HPDE6-E6E7 (cell line): ENCODE results near the gene MAMDC4.
"Not testable (repeated sequence)": the region's sequence is repeated elsewhere in the genome, so short reads cannot be mapped to it uniquely, and the experiment has no call there.

ENCODE experiments used
- DNase-seq: peaks from one replicate; pipeline ENCODE4 v3.0.0; 2011; ENCODE audit warnings: missing footprints; ENCODE audit errors: extremely low spot score

Gene MAMDC4

GRCh38 chr9:136839229-136840139 lies 12.7 kb upstream of the MAMDC4 start:
- no peak for DNase-seq

DNA sequence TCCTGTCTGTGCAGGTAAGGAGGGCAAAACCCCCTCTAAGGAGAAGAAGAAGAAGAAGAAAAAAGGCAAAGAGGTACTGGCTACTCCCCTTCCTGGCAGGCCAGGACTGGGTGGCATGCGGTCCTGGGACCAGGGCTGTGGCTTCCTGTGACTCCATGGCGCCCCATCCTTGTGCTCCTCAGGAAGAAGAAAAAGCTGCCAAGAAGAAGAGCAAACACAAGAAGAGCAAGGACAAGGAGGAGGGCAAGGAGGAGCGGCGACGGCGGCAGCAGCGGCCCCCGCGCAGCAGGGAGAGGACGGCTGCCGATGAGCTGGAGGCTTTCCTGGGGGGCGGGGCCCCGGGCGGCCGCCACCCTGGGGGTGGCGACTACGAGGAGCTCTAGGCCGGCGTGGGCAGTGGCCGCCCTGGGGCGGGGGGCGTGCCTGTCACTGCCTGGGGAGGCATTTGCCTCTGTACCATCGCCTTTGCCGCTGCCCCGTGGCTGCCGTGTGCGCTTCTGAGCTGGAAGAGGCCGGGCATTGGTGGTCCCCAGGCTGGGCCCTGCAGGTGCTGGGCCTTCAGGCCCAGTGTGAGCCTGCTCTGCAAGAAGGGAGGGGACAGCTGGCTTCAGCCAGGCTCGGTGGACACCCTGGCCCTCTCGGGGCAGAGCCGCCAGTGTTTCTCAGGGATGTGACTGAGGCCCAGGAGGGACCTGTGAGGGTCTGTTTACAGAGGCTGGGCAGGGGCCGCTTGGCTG lies 11.8 kb upstream of the MAMDC4 start:
- DNase-seq, result no peak

DNA sequence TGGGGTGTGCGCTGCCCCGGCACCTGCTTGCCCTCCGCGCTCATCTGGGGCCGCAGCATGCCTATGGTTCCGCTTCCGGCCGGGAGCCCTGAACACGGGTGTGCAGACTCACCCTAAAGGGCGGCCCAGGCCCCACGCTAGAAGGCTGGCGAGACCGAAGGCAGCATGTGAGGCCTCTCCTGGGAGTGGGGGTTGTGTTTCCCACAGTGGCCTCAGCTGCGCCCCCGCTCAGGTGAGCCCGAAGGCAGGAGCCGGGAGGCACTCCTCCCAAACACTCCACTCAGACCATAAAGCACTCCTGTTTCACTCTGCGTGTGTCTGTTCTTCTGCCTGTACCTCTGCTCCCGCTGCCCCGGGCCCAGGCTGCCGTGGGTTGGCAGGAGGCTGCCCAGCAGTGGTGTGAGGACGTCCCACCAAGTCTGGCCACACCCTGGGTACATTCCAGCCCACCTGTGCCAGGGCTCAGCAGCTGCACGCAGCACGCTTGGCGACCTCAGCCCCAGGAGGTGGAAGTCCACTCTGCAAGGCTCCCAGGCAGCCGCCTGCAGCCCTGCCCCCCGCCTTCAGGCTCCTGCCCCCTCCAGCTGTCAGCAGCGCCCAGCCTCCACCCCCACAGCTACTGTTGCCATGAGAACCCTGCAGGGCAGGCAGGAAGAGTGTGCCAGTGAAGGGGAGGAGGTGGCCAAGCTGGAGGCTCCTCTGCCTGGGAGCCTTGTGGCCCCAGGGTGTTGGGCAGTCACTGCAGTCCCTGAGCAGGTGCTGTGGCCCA lies 11.1 kb upstream of the MAMDC4 start:
- no peak for DNase-seq

- DNase-seq, result not testable (repeated sequence)
Observed at GRCh38 chr9:136841646-136842379, 10.3 kb upstream of the MAMDC4 start.

DNA sequence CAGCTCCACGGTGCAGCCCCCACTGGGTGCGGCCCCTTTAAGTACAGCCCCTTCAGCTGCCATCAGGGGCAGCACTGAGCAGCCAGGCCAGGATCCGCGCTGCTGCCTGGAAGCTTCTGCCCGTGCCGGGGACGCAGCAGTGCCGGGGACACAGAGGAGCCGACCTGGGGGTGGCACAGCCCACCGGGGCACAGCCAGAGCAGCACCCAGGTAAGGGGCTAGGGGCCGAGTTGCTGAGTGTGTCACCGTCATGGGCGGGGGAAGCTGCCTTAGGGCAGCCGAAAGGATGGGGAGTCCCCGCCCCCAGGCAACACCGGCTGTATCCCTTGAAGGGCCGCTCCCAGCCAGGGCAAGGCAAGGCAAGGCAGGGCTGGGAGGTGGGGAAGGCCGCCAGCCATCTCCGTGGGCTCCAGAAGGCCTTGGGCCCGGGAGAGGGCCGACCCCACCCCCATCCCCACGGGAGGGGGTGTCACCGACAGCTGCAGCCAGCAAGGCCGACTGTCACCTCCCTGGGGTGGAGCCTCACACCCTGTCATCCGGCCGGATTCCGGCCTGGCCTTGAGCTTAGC lies 9.7 kb upstream of the MAMDC4 start, which contains the start of gene AJM1:
Gene AJM1, plus strand, starts transcription at position 99 of the 569 bp plus-strand sequence. CDS start 1,937 bp downstream, outside the sequence.
- peak; percentile 61 for DNase-seq

GRCh38 chr9:136843159-136843800 lies 8.9 kb upstream of the MAMDC4 start:
- DNase-seq, result not testable (repeated sequence)

- not testable (repeated sequence) for DNase-seq
Observed at GRCh38 chr9:136843801-136844740, 8.1 kb upstream of the MAMDC4 start.

DNA sequence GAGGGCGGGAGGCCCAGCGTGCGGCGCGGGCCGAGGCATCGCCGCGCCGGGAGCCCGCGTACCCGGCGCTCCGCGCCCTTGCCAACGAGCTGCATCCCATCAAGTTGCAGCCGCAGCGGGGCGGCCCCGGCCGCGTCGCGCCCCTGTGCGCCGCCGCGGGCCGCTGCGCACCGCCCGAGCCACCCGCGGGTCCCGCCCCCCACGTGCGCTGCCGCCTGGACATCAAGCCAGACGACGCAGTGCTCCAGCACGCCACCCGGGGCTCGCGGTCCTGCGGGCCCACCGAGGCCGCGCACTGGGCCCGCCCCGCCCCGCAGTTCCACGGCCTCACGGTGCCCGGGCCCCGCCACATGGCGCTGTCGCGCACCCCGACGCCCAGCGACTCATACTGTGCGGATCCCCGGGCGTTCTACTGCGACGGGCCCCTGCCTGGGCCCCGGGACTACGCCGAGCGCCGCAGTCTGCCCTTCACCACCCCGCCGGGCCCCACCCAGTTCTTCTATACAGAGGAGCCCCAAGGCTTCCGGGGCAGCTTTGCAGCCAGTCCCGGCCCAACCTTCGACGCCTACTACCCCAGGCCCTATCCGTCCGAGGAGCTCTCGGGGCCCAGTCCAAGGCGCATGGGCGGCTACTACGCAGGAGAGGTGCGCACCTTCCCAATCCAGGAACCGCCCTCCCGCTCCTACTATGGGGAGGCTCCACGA lies 7.2 kb upstream of the MAMDC4 start:
- no peak for DNase-seq

GRCh38 chr9:136845465-136846260 lies 6.5 kb upstream of the MAMDC4 start:
- no peak for DNase-seq

- no peak for DNase-seq
Observed at GRCh38 chr9:136846376-136847087, 5.6 kb upstream of the MAMDC4 start.

DNA sequence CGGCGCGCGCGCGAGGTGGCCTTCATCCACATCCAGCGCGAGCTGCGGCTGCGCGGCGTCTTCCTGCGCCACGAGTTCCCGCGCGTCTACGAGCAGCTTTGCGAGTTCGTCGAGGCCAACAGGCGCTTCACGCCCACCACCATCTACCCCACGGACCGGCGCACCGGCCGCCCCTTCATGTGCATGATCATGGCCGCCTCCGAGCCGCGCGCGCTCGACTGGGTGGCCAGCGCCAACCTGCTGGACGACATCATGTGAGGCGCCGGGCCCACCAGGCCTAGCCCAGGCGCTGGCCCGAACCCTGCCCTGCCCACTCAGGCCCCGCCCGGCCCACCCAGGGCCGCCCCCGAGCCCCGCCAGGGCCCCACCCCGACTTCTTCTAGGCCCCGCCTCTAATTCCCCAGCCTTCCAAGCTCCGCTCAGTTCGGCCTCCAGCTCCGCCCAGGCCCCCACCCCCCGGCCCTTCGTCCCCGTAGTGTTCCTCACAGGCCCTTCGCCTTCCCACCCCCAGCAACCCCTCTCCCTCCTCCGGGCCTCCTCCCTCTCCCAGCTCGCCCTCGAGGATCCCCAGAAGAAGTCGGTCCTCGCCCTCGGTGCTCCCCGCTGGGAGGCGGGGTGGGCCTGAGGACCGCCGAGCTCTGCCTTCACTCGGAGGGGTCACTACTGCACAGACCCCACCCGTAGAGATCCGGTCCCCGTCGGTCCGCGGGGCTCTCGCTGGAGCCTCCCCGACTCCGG lies 4.9 kb upstream of the MAMDC4 start:
- DNase-seq, result no peak

DNA sequence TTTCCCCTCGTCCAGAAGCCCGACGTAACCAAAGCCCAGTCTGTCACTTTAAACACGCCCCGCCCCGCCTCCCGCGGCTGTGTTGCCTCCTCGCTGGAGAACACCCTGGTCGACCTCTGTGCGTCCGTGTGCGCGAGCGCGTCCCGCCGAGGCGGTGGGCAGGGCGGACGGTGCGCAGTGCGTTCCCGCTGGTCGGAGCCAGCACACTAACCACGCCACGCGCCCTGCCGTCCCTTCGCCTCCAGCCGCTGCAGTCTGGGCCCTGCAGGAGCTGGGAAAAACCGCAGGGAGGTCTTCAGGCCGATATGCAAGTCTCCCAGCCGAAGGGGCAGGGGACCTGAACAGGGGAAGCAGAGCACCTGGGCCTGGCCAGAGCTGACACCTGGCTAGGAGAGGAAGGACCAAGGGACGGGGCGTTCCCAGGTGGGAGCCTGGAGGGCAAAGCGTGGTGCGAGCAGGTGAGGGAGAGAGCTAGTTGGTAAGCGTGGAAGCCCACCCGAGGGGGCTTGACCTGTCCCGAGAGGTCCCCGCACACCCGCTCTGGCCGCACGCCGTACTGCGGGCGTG lies 4.2 kb upstream of the MAMDC4 start:
- peak; percentile 67 for DNase-seq

GRCh38 chr9:136848393-136849037 lies 3.6 kb upstream of the MAMDC4 start:
- peak; percentile 23 for DNase-seq

- DNase-seq, result peak; percentile 99
Observed at GRCh38 chr9:136849038-136849959, 2.8 kb upstream of the MAMDC4 start, which contains the start of gene PHPT1. Gene PHPT1, plus strand, starts transcription at chr9:136849409. Its CDS starts 22 bp downstream, at chr9:136849431.
